Stimulated activated naive CD4-positive, alpha-beta T cell treated with Interleukin-2 at 50 U/mL for 16 hours (primary cell): ENCODE measurements around the gene KXD1.

Experiments
- DNase-seq: peaks from one replicate; lab custom pipeline; 2025; lab: John Stamatoyannopoulos, UW

Gene KXD1

DNA sequence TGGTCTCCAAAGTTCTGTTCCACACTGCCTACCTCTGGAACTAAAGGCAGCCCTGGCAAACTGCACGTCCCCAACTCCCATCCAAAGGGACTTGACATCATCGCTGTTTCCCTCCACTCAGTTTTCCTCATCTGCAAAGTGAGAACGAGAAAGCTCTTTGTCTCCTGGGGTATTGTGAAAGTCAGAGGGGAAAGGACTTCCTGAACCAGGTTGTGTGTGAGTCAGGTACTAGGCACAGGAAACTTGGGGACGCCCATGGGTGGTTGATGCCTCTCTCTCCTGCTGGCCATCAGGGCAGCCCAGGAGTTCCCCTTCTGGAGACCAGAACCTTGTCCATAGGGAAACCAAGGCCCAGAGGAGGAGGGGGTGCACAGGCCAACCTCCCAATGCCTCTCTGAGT, 44.2 kb downstream of the KXD1 start:
- no peak for DNase-seq

DNA sequence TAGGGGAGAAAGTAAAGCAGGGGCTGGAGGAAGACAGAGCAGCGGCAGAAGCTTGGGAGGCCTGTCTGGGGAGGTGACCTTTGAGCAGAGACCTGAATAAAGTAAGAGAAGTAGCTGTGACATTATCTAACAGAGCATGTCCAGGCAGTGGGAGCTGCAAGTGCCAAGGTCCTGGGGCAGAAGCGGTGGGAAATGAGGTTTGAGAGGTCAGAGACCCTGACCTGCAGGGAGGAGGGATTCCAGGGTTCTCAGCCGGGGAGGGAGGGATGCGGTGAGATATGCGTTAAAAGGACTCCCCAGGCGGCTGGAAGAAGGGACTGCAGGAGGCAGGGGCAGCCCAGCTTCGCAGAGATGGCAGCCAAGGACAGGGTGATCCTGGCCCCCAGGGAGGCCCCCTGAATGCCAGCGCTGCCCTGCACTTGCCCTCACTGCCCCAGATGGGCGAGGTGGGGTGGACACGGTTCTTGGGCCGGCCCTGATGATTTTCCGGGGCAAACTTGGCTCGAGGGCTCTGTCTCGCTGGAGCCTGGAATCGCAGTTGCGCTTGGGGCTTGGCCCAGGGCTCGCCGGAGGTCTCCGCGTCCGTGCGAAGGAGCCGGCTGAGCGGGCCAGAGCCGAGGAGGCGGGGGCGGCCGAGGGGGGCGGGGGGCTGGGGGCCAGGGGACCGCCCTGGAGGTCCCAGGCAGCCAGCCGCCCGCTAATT, 45.7 kb downstream of the KXD1 start:
- DNase-seq = no peak

DNA sequence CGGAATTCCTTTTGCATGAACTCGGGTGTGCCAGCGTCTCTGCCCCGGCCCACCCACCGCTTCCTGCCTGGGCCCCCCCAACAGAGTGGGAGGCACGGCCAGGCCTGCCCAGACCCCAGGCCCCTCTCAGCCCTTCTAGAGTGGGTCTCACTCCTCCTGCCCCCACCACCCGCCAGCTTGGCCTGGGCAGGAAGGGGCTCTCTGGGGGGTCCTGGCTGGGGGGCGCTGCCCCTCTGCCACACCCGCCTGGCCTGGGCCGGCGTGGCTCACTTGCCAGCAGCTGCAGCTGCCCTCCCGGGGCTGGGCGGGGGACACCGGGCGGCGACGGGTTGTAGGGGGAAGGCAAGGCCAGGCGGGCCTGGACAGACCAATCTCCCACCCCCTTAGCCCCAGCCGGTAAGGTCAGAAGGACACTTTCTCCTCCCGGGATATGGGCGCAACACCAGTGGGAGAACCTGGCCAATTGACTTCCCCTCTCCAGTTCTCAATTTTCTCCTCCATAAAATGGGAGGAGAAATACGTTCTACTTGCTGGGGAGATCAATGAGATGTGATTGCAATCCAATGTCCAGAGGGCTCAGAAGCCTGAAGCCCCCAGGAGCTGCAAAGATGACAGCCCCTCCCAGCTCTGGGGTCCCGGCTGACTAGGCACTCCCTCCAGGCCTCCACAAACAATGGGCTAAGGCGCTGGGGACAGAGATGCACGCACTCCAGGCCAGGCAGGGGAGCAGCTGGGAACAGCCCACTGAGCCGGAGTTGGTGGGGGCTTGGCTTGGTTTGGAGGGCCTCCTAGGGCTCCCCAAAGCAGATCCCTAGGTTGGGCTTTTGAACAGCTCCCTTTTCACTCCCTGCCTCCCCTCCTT, 46.5 kb downstream of the KXD1 start:
- DNase-seq = no peak

DNA sequence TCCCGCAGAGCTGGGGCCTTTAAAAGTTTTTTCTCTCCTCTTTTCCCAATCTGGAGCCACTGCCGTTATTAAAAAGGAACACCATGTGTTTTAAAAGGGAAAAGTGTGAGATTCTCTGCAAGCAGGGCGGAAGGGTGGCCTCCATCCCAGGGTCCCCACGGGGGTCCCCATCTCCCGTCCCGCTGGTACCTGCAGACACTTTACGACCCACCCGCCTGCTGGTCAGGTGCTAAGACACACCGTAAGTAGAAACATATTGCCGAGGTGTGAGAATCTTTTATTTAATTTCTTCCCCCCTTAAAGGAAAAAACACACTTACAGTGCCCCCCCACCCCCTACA, 47.1 kb downstream of the KXD1 start:
- DNase-seq = no peak

DNA sequence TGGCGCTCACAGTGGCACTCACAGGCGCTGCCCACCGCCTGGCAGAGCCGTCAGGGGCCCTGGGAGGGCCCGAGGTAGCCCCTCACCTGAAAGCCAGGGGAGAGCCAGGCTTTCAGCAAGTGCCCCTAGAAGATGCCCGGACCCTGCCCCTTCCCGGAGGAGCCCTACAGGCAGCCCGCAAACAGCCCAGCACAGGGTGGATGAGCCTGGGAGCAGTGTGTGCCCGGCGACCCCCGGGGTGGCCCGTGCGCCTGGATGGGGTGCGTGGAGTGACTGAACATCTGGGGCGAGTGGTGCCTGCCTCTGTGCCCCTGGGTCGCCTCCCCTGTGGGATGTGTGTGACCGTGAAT, 47.5 kb downstream of the KXD1 start:
- no peak for DNase-seq

DNA sequence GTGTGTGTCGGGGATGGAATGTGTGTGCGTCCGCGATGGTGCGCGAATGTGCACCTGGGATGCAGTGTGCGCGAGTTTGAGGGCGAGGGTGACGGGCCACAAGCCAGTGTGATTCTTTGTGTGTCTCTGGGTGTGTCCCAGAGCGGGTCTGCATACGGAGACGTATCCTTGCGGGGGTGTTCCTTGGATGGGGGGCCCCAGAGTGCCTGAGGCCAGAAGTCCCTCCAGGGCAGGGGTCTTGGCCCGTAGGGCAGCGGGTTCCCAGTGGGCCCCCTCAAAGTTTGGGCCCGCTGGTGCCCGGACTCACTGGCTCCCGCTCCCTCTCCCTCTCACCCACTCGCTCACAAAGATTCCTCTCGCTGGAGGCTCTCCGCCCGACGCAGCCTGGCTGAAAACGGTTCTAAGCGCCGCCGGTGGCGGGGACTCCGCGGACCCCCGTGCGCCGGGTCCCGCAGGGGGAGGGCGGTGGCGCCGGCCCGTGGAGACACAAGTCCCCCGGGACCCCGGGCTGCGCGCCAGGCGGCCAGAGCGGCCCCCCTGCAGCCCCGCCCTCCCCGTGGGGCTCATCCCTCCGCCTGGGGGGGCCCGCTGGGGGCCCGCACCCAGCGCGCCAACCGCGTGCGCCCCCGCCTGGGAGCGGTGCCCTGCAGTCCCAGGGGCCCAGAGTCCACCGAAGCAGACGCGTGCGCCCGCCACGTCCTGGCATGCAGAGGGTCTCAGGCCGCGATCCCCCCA, 48.0 kb downstream of the KXD1 start:
- DNase-seq = no peak

DNA sequence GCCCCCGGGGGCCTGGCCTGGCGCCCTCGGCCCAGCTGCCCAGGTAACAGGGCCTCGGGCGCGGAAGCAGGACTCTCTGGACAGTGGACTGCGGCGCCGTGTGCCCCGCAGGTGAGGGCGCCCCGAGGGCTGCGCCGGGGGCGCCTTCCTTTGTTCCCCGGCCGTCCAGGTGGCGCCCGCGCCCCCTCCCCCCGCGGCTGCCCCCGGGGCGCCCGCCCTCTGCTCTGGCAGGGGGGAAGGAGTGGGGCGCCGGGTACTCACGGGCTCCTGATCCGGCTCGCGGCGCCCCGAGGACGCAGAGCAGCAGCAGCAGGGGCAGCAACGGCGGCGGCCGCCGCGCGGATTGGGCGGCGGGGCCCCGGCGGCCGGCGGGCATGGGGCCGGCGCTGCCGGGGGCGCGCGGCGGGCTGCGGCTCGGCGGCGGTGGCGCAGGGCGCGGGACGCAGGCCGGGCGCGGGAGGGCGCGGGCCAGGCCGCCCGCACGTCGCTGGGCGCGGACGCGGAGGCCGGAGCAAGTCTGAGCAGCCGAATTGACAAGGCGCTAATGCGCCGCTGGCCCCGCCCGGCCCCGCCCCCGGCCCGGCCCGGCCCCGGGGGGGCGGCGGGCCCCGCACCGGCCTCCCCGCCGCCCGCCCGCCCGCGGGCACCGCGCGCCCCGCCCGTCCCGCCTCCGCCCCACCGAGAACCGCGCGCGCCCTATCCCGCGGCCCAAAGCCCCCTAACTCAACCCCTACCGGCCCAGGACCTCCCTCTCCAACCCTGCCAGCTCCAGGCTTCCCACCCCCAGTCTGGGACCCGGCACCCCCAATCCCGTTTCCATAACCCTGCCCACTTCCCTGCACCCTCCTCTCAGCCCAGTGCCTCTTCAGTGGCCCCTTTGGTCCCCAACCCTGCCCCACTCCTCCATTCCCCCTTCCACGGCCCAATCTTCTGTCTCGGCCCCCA, 48.9 kb downstream of the KXD1 start, which contains the start of gene CRLF1:
TSS of gene CRLF1 (minus strand) at position 519 of the 945 bp plus-strand sequence. CDS start at position 376, 143 bp downstream.
- DNase-seq = no peak

DNA sequence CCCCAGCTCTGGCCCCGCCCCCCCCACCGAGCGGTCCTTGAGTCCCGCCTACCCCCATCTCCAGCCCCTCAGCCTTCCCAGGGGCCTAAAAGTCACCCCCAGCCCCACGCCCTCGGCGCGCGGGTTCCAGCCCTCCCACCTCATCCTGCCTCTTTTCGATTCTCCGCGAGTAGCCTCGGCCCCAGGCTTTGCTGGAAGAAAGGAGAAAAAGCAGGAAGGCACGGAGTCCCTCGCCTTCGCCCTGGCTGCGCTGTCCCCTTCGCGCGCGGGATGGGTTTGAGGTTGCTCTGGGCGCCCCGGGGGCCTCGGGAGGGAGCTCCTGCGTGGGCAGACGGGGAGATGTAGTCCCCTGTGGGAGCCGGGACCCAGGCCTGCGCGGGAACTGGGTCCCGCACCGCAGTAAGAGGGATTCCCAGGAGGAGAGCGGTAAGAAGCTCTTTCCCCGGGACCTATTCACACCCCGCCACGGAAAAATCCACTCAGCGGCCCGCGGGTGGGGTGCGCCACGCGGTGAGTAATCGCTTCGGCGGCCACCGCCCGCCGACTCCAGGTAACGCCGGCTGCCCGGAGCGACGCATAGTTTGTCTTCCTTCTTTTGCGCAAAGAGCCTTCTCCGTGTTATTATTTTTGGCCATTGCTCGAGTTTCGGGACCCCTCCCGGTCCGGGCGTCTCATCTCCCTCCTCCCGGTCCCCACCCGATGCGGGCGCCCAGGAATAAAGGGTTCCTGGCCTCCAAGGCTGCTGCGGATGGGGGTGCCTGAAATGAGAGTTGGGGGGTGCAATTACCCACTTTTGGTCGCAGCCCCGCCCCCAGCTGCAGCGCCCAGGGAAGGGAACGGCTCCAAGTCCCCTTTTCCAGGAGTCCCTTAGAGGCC, 49.8 kb downstream of the KXD1 start:
- DNase-seq = no peak

DNA sequence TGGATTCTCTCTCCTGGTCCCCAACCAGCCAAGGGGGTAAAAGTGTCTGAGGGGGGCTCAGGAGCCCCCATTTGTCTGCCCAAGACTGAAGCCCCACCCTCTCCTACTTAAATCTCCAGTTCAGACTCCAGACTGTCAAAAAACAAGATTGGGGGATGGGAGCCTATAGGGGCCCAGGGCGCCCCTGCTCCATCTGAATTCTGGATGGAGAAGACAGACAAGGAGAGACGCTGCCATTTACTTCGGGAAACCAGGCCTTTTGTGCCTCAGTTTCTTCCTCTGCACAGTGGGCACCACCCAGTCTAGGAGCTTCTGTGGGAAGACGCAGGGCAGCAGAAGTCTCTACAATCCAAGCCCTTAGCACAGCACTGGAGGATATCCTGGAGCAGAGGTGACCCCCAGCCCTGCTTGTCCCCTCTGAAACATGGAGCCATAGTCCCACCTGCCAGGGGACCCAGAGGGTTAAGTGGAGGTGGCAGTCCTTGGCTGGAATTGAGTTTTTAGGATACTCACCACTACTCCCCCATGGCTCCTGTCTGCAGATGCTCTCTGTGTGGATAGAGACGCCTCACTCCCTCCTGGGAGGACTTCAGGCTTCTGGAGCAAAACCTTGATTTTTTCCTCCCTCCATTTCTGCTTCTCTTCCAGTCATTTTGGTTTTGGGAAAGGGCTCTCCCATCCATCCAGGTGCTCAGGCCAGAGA, 50.6 kb downstream of the KXD1 start:
- DNase-seq = no peak

DNA sequence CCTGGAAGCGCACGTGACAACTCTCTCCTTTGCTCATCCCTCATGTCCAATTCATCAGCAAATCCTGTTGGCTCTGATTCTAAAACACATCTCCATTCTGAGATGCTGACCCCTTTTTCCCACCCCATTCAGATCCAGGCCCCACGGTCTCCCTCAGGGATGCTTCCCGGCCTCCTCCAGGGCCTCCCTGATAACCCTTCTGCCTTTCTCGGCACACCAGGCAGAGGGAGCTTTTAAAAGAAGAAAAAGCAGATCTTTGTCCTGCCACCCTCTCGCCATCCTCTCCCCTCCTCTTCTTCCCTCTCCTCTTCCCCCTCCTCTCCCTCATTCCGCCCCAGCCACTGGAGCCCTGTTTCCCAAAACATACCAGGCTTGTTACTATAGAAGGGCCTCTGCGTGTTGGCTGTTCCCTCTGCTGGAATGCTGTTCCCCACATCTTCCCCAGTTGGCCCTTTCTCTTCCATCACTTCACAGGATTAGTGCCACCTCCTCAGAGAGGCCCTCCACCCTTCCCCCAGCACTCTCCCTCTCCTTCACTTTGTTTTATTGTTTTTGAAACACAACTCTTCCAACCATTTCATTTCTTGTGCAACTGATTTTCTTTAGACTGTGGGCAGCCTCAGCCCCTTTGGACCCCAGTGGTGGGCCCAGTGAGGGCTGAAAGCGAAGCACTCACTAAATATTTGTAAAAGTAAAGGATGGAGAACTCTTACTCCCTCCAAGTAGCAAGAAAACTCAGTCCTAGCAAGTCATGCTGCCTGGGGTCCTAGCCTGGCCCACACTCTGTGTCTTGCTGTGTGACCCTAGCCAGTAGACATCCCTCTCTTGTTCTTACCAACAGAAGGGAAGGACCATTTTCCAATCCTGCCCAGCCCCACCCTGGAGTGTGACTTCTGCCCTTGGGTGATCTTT, 51.4 kb downstream of the KXD1 start:
- DNase-seq = no peak

DNA sequence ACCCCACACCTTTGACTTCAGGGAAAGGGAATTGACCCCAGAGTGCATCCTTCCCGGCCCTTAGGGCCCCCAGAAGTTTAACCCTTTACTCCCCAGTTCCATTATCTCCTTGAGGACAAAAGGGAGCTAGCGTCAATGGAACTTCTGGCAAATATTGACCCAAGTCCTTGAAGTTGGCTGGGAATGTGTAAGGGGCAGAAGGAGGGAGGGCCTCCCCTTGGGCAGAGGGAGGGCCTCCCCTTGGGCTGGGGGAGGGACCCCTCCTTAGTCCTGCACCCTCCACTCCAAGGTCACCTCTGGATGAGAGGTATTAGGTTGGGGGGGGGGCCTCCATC, 52.0 kb downstream of the KXD1 start:
- no peak for DNase-seq

DNA sequence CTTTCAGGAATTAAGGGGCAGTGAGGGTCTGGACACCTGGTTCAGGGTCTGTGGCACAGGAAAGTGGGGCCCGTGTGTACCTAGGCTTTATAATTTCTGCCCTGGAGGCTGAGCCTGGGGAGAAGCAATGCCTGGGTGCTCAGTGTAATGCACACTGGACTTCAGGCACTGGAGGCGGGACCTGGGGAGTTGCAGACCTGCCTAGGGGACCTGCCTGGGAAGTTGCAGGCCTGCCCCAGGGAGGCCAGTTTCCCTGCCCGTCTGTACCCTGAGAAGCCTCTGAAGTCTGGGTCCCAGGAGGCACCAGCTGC, 52.5 kb downstream of the KXD1 start:
- no peak for DNase-seq

DNA sequence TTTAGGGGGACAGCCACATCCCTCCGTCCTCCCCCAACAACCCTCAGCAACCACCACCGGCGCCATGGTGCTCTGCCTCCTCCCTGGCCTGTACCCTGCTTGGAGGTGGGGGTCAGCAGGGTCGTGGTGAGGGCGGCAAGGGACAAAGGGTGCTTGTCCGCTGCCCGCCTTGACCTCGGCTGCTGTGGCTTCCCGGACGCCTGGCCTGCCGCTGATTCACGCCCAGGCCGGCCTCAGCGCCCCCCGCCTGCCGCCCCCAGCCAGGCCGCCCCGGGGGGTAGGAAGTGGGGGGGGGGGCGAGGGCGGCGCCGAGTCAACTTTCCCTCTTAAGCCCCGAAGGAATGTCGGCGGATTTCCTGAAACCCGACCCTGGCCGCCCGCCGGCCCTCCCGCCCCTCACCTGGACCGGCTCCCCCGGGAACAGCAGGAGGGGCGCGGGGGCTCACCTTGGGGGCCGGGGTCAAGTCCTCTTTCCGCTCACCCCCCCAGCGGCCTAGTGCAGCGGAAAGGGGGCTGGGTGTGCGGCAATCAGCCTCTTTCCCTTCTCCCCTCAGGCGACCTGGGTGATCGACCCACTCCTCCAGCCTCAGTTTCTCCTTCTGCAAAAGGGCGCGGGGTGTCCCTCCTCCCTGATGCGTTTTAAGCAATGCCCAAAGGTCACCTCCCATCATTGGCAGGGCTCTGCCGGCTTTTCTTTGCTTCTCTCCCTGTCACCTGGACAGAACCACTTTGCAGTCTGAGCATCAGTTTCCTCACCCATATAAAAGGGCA, 53.1 kb downstream of the KXD1 start:
- DNase-seq = no peak

DNA sequence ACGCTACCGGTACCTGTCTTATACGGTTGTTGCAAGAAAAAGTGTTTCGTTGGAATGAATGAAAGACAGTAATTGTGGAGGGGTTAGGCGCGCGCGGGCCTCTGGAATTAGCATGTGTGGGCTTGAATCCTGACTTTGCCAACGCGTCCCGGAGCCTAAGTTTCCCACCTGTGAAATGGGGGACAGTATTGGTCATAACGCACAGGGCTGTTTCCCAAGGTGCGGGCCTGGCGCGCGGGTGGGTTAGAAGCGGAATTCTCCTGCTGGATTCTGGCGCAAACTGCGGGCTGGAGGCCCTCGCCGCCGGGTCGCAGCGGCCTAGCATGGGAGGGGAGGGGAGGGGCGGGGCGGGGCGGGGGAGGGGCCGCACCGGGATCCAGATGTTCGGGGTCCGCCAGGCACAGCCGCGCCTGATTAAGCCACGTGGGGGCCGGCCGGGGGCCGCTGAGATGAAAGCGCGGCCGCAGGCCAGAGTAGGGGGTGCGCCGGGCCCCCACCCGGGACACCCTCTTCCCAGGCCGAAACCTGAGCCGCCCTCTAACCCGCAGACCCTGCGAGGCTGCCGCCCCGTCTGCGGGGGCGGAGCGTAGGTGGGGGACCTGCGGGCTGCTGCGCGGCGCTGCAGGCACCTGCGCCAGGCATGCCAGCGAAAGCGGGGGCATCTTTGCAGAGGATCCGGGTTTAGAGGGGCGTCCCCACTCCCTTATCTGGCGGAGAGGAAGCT, 53.8 kb downstream of the KXD1 start:
- no peak for DNase-seq

DNA sequence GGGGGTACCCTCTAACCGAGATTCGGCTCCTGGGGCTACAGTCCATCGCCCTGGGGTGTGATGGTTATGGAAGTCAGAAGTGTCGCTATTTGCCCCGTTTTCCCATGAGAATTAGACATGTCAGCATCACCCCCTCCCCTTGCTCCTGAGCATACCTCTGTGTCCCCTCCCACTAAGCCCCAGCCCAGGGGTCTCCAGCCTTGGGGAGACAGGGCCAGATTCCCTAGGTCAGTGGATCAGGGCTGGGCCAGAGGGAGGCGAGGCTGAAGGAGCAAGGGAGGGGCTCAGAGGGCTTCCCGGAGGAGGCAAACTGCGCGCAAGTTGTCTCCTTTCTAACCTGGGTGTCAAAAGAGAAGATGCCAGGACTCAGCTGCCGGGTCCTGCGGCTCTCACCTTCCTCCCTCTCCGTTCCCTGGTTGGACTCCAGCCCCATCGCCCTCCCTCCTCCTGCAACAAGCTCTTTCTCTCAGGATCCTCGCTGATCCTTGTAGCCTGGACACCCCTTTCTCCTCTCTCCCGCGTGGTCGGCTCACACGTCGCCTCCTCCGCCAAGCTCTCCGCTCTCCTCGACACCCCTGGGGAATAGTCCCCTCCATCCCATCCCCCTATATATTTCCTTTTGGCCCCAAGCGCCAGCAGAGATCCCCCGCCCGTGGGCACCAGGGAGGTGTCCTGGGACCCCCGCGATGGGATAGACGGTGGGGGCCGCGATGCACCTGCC, 54.5 kb downstream of the KXD1 start:
- DNase-seq = no peak

DNA sequence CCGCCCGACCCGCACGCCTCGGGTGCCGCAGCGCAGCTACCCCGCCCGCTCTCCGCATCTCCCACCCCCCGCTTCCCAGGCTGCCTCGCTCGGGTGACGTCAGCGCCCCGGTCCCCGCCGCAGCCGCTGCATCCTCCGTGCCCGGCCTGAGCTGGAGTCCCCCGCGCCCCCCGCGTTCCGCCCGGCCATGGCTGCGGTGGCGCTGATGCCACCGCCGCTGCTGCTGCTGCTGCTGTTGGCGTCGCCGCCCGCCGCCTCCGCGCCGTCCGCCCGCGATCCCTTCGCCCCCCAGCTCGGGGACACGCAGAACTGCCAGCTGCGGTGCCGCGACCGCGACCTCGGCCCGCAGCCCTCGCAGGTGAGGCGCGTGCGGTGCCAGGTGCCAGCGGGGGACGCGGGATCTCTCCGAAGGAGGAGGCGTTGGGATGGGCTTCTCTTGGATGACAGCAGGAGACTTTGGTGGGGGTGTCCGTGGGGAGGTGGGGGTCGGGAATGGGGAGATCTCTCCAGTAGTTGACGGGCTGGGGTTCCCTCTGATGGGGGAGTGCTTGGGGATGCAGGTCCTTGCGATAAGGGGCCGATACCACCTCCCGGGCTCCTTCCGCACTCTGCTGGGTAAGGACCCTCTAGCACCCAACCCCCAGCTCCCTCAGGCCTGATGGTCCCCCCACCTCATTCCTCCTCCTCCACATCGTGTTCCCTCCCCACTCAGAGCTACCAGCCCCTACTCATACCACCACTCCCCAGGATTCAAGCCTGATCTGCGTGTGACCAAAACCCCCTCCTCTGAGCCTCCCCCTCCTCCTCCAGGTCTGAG, 55.3 kb downstream of the KXD1 start, which contains the start of gene TMEM59L:
TSS of gene TMEM59L (plus strand) at position 99 of the 817 bp plus-strand sequence. CDS start at position 188, 89 bp downstream.
- DNase-seq = peak; percentile 24
